Amniotic epithelial cell (primary cell): ENCODE measurements around the gene EHD2.

ENCODE experiments used
- DNase-seq: peaks from one replicate; pipeline ENCODE4 v3.0.0-alpha.2; 2010; ENCODE audit warnings: low read depth

Gene EHD2

GRCh38 chr19:47691090-47691489, 22.1 kb upstream of the EHD2 start:
- no peak for DNase-seq

GRCh38 chr19:47691782-47692181, 21.4 kb upstream of the EHD2 start:
- DNase-seq: no peak

GRCh38 chr19:47693489-47693888, 19.7 kb upstream of the EHD2 start:
- no peak for DNase-seq

GRCh38 chr19:47693903-47694302, 19.3 kb upstream of the EHD2 start:
- DNase-seq: no peak

- no peak for DNase-seq
Measured at GRCh38 chr19:47694466-47695273, 18.6 kb upstream of the EHD2 start.

GRCh38 chr19:47695533-47696262, 17.5 kb upstream of the EHD2 start:
- DNase-seq: no peak

- no peak for DNase-seq
Measured at GRCh38 chr19:47696635-47697034, 16.6 kb upstream of the EHD2 start.

GRCh38 chr19:47697863-47698609, 15.2 kb upstream of the EHD2 start:
- DNase-seq: peak; percentile 75

GRCh38 chr19:47698631-47699359, 14.4 kb upstream of the EHD2 start:
- no peak for DNase-seq

GRCh38 chr19:47699360-47699917, 13.8 kb upstream of the EHD2 start:
- peak; percentile 31 for DNase-seq

- DNase-seq: no peak
Measured at GRCh38 chr19:47700934-47701716, 12.1 kb upstream of the EHD2 start.

- DNase-seq: no peak
Measured at GRCh38 chr19:47701717-47702552, 11.3 kb upstream of the EHD2 start.

- no peak for DNase-seq
Measured at GRCh38 chr19:47702671-47703070, 10.6 kb upstream of the EHD2 start.

GRCh38 chr19:47703301-47703700, 9.9 kb upstream of the EHD2 start:
- DNase-seq: no peak

GRCh38 chr19:47704024-47704423, 9.2 kb upstream of the EHD2 start:
- DNase-seq: peak; percentile 65

- no peak for DNase-seq
Measured at GRCh38 chr19:47704656-47705055, 8.6 kb upstream of the EHD2 start.

- peak; percentile 67 for DNase-seq
Measured at GRCh38 chr19:47707135-47707925, 5.9 kb upstream of the EHD2 start.

- no peak for DNase-seq
Measured at GRCh38 chr19:47711652-47712242, 1.5 kb upstream of the EHD2 start.

GRCh38 chr19:47714339-47714738, 1.1 kb downstream of the EHD2 start:
- peak; percentile 38 for DNase-seq
